ENCODE results near the gene SCAMP4.

The SCAMP4 gene

DNA sequence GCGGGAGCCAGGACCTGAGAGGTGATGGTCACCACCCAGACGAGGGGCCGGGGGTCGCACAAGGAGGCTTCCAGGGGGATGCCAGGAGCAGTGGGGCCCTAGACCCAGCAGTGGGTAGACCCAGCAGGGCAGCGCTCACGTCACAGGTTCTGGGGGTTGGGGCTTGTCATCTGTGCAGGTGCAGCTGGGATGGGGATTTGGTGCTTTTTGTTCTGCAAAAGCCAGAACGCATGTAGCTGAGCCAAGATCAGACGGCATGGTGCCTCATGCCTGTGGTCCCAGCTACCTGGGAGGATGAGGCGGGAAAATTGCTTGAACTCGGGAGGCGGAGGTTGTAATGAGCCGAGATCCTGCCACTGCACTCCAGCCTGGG lies 50.9 kb downstream of the SCAMP4 start:
- no peak for DNase-seq (ENCODE audit: low read depth in 2 of 2)

DNA sequence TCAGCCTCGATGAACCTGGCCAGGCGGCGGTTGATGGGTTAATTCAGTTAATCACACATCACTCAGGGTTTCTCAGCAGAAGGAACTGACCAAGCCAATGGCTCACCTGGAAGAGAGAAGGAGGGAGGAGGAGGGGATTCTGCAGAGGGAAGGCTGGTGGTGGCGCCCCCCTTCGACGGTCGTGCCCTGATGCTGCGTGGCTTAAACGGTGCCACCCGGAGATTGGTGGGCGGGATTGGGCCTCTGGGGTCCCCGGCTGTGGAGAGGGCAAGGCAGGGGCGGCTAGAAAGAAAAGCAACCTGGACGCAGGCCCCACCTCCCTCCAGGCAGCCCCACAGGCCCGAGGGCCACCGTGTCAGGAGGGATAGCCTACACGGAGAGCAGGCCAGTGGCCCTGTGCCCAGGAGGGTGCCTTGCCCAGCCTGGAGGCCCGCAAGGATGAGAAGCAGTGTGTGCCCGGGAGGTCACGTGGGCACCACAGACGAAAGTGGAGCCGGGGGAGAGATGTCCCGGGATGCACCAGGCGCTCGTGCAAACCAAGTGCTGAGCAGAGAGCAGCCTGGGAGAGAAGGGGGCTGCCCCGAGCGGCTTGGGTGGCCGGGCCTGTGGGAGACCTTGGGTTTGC lies 51.8 kb downstream of the SCAMP4 start:
- no peak for DNase-seq (ENCODE audit: low read depth in 2 of 2)

DNA sequence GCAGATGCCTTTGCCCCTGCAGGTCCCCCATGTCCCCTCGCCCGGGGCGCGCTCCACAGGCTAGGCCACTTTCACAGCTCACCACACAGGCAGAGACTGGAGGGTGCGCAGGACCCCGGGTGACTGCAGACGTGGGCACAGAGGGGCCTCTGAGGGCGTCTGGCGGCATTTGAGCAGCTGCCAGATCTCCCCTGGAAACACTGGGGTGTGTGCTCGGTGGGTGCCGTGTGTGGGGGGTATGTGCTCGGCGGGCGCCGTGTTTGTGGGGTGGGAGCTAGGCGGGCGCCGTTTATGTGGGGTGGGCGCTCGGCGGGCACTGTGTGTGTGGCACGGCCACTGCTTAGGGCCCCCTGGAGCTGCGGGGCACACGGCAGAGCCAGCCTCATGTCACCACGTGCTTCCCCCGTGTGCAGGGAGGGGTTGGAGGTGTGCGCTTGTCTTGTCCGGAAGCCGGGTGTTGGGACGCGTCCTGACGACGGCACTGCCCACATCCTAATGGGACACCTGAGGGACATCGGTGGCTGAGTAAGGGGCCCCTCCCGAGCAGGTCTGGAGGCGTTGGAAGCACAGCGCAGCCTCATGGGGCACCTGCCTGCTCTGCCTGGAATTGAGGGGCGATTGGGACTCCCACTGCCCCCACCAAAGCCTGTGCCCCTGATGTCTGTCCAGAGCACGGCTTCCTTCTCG lies 52.5 kb downstream of the SCAMP4 start:
- DNase-seq (ENCODE audit: low read depth in 2 of 2): no peak

DNA sequence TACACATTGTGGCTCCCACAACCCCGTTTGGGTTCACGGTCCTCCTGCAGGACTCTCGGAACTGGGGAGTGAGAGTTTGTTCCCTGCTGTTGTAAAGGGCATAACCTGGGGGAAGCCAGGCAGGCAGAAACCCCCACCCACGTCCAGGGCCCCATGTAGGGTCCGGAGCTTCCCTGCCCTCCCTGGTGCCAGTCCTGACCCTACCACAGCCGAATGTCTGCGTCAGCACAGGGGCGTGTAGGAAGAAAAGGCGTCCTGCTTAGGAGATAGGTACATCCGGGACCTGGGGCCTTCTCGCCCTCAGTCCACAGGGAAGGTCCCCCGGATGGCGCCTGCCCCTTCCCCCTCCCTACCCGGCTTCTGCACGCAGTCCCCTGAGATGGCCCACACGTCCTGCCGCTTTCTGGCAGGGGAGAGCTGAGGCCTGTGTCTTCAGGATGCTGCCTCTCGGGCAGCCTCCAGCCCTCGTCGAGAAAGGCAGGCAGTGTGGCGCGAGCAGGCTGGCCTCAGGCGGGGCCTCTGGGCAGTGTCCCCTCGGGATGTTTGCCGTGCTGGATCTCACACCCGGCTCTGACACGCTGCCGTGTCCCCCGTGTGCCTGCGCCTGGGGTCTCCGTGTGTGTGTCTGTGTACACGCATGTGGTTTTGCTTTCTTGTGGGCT lies 54.9 kb downstream of the SCAMP4 start:
- DNase-seq (ENCODE audit: low read depth in 2 of 2): no peak

DNA sequence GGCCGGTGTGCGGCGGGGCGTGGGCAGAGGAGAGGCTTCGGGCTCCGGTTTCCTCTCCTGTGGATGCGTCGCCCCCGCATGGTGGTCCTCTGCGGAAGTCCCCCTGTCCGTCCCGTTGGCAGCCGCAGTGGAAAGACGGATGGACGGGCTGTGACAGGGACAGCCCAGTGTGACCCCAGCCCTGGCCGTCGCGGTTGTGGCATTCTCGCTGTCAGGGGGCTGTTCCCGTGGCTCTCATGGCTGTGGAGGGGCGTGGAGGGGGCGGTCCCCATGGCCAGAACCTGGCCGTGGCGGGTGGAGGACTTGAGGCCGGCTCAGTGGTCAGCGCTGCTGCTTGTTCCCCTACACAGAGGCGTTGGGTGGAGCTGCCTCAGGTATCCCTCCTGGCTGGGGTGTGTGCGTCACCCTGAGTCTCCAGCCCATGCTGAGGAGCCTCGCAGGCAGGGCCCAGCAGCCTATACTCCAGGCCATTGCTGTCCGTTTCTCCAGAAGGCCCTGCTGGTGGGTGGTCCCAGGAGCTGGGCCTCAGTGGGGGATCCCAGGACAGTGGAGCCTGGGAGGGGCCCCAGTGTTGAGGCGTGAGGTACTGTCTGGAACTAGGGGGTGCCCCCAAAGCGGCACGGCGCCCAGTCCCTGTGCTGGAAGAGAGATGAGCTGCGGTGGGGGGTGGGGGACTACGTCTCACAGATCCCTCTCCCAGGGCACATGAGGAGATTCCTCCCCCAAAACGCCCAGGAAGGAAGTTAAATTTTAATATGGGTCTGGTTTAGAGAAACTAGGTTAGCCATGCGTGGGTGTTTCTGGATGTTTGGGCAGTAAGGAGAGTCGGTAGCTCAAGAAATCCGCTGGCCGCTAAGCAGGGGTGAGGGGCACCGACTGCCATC lies 56.0 kb downstream of the SCAMP4 start:
- DNase-seq (ENCODE audit: low read depth in 2 of 2): no peak

DNA sequence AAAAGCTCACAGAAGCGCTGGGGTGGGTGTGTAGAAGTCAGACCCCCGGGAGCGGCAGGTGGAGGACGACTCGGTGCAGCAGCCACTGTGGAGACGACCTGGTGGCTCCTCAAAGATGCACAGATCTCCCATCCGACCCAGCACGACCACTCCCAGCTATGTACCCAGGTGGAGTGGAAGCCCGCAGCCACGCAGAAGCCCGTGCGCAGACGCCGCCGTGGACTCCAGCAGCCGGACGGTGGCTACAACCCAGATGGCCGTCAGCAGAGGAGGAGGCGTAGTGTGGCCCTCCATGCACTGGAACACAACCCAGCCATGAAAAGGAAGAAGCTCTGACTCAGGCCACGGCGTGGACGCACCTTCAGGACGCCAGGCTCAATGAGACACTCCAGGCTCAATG lies 57.5 kb downstream of the SCAMP4 start:
- no peak for DNase-seq (ENCODE audit: low read depth in 2 of 2)

DNA sequence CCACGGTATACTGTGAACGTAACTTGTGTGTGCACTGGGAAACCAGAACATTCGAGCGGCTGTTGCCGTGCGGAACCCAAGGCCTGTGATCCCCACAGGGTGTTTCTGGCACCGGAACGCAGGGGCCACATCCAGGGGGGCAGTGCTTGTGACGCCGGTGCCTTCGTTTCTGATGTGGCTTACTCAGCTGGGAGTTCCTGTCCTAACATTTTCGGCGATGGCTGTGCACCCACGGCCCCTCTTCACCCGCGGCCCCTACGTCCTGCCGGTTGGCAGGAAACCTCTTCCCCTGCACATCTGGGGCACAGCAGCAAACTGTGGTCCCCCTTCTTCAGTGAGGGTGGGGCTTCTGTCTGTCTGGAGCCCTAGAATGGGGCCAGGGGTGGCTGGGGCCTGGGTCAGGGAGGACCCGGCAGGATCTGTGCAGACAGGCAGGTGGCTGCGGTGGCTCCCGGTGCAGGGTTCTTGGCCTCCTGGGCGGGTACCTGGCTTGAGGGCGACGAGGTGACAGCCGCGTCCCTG lies 61.9 kb downstream of the SCAMP4 start:
- no peak for DNase-seq (ENCODE audit: low read depth in 2 of 2)

DNA sequence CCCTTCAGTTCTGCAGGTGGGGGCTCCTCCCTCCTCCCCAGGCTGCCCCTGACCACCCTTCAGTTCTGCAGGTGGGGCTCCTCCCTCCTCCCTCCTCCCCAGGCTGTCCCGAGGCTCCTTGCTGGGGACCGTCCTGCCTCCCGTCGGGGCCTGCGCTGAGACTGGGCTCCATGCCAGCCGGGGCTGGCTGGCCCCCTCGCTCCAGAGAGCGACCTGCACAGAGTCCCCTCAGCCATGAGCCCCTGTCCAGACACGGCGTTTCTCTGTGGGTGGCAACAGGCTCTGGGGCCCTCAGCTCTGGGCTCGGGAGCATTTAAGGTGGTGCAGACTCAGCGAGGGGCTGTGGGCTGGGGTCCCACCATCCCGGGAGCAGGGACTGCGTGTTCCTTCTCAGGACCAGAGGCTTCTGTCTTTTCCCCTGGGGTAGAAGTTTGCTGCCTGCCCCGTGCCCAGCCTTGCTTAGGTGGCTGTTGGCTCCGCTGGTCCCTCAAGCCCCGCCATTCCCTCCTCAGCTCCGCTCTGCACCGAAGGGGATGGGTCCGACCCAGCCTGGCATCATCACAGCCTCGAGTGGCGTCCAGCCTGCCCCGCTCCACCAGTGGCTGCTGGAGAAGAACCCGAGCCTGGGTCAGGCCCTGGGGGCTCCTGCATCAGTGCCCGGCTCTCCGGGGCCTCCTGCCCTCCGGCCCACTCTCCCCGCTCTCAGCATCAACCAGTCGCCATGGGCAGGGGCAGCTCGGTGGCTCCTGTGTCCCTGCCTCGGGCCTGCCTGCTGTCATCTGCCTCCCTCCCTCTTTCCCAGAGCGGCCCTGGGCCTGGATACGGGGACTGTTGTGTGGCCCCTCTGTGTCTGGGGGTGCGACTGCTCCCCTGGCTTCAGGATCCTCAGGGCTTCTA lies 63.3 kb downstream of the SCAMP4 start:
- DNase-seq (ENCODE audit: low read depth in 2 of 2): no peak

DNA sequence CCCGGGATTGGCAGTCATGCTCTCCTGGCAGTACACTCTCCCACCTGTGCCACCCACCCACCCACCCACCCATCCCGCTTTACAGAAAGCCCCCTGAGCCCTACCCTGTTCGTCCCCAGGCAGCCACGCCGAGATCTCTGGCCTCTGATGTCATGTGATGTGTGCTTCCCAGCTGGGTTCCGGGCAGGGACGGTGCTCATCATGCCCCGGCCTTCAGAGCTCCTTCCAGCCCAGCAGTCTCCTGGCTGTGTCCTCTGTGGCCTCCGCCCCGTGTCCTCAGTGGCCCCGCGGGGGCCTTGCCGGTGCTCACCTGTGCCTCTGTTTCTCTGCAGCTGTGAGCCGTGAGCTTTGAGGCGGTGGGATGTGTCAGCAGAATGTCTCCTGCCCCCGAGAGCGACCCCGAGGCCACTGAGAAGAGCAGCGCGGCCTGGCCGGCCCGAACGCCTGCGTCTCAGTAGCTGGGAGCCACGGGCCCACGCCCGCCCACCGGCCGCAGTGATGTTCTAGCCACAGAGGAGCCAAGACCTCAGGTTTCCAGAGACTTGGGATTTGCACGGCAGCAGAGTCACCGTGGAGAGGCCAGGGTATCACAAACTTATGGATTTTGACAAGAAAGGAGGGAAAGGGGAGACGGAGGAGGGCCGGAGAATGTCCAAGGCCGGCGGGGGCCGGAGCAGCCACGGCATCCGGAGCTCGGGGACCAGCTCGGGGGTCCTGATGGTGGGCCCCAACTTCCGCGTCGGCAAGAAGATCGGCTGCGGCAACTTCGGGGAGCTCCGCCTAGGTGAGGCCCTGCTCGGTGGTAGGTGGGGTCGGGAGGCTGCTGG lies 64.2 kb downstream of the SCAMP4 start:
- no peak for DNase-seq (ENCODE audit: low read depth in 2 of 2)

DNA sequence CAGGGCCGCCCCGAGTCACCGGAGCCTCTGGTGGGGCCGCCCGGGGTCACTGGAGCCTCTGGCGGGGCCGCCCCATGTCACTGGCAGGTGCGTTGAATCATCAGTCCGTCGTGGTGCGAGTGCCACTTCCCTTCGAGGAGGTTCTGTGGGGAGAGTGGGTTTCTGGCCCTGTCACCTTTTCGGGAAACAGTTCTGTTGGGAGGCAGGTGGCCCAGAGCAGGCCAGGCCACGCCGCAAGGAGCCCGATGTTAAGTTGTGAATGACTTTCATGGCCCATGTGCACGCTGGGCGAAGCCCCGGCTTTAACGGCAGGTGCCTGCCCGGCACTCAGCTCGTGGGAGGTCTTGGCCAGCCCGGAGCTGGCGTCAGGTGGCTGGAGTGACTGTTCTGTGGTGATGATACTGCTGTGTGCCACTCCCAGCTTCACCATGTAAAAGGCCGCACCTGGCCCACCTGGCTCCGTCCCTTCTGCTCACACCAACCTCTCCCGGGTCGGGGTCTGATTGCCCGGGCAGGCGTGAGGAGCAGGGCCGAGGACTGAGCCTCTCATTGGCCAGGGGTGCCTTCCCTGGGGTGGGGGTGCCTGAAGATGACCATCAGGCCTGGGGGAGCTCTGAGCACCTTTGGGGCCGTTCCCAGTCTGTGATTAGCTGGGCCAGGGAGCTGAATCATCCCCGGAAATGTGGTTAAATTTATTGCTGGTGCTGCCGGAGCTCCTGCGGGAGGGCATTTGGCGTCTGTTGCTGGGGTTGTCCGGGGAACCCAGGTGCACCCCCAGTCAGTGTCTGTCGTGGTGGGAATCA lies 65.0 kb downstream of the SCAMP4 start:
- DNase-seq (ENCODE audit: low read depth in 2 of 2): no peak

DNA sequence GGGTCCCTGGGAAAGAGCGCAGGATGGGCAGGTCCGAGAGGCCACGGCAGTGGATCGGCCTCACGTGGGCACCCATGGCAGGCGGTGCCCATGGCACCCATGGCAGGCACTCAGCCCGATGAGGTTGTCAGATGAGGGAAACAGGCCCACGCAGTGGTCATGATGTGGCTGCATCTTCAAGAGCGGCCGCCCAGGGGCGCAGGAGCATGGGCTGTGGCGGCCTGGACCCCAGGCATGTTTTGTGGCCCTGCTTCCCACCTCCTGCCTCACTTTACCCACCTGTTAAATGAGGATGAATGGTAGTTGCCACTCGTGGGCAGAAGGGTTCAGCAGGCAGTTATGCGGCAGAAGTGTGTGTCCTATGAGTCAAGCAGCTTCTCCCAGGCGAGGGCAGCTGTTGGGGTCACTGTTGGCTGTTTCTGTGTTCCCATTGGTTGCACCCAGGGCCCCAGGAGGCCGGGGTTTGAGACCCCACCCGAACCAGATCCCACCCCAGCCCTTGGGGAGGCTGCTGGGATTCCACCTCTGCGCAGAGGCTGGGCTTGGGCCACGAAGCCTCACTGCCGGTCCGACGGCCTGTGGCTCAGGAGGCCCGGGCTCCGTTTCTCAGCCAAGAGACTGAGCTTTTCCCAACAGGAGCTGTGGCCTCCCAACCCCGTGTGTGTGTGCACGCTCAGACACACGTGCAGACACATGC lies 65.8 kb downstream of the SCAMP4 start:
- DNase-seq (ENCODE audit: low read depth in 2 of 2): no peak

DNA sequence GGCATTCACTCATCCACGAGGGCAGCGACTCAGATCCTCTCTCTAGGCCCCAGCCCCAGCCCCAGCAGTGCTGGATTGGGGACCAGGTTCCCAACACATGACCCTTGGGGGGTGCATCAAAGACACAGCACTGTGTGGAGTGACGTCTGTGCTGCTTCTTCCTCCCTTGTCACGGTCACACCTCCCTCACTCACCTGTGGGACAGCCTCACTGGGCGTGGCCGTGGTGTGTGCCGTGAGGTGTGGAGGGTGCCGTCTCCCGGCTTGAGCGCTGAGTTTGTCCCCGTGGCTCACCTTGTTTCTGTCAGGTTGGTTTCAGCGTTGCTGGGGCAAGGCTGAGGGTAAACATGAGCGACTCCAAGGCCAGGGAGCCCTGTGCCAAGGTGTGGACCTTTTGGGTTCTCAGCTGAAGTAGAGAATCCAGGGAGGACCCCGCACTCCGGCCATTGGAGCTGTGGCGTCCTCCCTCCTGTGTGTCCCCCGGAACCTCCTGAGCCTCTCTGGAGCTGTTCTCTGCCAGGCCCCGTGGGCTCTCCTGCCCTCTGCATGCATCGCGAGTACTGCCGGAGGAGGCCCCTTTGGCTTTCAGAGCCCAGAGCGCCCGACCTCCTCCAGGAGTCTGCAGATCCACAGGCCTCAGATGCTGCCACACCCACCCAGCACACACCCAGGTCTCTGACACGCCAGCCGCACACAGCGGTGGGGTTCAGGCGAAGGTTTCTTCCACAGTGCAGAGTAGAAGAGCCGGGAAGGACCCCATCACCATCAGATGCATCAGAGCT lies 69.4 kb downstream of the SCAMP4 start:
- DNase-seq (ENCODE audit: low read depth in 2 of 2): no peak

DNA sequence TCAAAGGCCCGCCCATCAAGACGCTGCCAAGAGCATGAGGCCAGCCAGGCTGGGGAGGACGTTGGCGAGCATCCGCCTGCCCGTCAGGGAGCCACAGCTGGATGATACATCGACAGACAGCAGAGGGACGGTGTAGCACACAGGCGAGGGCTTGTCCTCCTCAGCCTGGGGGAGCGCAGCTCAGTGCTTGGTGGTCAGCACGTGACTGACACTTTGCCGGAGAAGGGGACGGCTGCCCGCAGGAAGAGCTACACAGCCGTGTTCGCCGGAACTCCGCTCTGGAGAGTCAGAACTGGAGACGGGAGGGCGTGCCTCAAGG lies 69.9 kb downstream of the SCAMP4 start:
- DNase-seq (ENCODE audit: low read depth in 2 of 2): no peak

Measured in fibroblast of skin of left quadriceps (primary cell).